Islet precursor cell (in vitro differentiated cells): ENCODE results near the gene CACNG7.
"Not testable (repeated sequence)": the region's sequence is repeated elsewhere in the genome, so short reads cannot be mapped to it uniquely, and the experiment has no call there.

Source experiments
- DNase-seq: peaks from one replicate; pipeline ENCODE4 v3.0.0-alpha.2; 2018

Gene CACNG7

GRCh38 chr19:53908935-53909415 lies at the start of gene CACNG7:
Gene CACNG7 (plus strand): TSS chr19:53909278. CDS start chr19:53912832, 3,554 bp downstream.
- DNase-seq: no peak

DNA sequence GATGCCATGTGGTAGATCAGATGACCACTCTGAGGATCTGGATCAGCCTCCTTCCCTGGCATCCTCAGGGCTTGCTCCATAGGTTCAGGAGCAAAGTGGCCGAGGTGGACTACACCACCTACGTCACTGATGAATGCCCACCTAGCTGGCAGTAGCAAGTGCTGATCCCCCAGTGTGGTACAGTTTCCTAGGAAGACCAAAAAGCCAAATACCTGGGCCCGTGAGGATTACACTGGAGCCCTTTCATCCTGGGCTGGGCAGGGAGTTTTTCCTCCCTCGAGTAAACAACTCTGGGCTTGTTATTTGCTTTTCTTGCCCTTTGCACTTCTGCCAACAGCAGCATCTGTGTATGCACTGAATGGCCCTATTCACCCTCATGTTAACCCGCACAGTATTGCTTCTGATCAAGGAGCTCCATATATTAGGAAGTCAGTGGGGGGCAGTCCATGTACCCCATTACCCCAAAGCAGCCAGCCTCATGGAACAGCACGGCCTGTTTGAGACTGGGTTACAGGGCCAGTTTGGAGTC lies 44.7 kb upstream of the CACNG7 start:
- DNase-seq: no peak

DNA sequence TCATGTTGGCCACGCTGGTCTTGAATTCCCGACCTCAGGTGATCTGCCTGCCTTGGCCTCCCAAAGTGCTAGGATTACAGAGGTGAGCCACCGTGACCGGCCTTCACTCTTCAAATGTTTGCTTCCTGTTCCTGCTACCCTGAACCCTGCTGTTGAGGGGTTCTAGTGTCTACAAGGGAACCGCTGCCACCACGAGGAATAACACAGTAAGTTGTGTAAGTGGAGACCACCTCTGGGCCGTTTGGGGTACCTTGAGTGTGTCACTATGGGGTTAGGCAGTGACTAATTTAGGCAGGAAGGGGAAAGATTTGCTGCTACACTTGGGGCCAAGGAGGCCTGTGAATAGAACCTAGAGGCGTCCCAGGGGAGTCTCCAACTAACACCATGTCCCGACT lies 43.6 kb upstream of the CACNG7 start:
- DNase-seq: no peak

DNA sequence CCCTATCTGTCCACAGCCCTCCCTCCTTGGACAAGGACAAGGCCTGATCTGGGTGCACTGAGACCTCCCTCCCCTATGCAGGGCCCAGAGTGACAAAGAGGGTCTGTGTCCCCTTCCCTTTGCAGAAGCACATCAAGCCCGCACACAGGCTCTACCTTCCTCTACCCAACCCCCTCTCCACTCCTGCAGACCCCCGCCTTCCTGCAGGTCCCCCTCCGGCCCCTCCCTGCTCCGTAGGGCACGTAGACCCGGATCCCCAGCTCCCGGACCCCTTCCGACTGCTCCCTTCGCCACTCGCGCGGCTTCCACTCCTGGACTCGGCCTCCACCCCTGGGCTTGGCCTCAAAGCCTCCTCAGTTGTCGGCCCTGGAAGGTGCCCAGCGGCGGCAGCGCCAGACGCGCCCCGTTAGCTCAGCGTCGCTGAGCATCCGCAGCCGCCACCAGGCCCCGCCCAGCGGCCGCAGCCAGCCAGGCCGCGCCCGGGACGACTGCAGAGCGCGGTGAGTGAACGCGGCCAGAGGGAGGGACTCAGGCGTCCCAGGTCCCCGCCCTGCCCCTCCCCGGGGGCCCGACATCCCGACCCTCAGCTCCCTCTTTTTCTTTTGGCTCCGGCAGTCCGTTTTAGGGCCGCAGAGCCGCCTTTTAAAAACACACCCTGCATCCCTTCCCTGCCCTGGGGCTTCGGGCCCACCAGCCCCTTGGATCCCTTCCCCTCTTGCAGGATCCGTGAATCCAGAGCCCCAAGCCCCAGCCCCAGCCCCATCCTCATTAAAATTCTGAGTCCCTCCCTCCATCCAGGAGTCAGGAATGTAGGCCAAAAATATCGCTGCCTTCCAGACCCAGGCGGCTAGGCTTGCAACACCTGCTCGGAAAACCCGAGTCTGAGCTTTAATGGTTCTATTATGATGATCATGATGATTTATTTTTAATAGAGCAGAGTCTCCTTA lies 42.9 kb upstream of the CACNG7 start:
- peak; percentile 81 for DNase-seq

DNA sequence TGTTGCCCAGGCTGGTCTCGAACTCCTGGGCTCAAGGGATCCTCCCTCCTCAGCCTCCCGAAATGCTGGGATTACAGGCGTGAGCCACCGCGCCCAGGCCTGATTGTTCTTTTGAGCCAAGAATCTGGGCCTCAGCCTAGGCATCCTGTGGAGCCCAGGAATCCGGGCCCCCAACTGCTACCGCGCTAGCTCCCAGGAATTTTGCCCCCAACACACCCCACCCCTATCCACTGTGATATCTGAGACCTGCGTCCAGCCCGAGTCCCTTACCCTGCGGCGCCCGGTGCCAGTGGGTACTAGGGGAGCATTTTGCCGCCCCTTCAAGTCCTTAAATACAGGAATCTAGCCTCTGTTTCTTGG lies 42.2 kb upstream of the CACNG7 start:
- DNase-seq: no peak

GRCh38 chr19:53867225-53868090 lies 41.6 kb upstream of the CACNG7 start, which contains the start of gene MYADM:
Gene MYADM (plus strand): TSS chr19:53867883. CDS start chr19:53873530, 5,647 bp downstream.
- DNase-seq: peak; percentile 100

GRCh38 chr19:53868091-53868891 lies 40.8 kb upstream of the CACNG7 start:
- DNase-seq: peak; percentile 67

- DNase-seq: peak; percentile 97
These were observed 39.9 kb upstream of the CACNG7 start for GRCh38 chr19:53868892-53869804.

- DNase-seq: not testable (repeated sequence)
These were observed 39.1 kb upstream of the CACNG7 start for GRCh38 chr19:53869805-53870484.

DNA sequence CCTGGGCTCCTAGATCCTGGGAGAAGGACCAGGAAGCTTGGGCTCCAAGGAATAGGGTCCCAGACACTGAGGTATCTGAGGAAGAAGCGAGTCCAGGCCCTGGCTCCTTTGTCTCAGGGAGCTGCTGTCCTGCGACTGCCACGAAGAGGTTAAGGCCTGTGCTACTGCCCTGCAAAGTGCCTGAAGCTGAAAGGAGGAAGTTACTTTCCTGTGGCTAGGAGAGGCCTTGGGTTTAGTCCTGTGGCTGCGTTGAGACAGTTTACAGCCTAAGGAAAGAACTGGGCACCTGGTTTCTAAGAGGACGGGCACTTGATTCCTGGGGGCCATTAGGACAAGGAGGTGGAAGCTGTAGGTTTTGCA lies 38.6 kb upstream of the CACNG7 start:
- no peak for DNase-seq

DNA sequence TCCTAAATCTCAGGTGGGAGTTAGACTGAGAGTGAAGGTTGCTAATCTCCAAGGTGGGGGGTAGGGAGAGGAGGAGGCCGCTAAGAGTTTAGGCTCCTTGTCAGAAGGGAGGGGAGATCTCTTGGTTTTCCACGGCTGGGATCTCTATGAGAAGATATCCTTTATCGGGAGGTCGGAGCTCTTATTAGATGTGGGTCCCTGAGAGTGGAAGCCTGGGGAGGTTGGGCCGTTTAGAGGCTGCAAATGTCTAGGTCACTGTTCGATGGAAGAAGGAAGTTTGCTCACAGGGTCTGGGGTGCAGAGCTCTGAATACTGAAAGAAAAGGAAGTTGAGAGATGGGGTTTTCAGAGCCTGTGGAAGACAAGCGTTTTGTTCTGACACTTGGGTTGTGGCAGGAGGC lies 37.6 kb upstream of the CACNG7 start:
- DNase-seq: no peak

DNA sequence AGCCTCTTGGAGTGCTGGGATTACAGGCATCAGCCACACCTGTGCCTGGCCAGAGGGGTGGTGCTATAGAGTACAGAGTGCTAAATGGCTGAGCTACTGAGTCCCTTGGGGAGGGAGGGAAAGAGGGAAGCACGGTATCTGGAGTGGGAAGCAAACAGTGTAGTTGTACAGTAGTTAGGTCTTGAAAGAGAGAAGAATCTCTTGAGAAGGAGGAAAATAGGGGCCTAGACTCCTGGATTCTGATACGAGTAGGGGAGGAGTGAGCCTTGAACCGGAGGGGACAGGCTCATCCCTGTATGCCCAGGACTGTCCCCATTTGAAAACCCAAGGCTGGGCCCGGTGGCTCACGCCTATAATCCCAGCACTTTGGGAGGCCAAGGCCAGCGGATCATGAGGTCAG lies 36.3 kb upstream of the CACNG7 start:
- no peak for DNase-seq

- no peak for DNase-seq
These were observed 35.1 kb upstream of the CACNG7 start for GRCh38 chr19:53873773-53874605.

DNA sequence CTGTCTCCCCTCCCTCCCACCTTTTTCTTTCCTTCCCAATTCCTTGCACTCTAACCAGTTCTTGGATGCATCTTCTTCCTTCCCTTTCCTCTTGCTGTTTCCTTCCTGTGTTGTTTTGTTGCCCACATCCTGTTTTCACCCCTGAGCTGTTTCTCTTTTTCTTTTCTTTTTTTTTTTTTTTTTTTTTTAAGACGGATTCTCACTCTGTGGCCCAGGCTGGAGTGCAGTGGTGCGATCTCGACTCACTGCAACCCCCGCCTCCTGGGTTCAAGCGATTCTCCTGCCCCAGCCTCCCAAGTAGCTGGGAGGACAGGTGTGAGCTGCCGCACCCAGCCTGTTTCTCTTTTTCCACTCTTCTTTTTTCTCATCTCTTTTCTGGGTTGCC lies 34.5 kb upstream of the CACNG7 start:
- no peak for DNase-seq

DNA sequence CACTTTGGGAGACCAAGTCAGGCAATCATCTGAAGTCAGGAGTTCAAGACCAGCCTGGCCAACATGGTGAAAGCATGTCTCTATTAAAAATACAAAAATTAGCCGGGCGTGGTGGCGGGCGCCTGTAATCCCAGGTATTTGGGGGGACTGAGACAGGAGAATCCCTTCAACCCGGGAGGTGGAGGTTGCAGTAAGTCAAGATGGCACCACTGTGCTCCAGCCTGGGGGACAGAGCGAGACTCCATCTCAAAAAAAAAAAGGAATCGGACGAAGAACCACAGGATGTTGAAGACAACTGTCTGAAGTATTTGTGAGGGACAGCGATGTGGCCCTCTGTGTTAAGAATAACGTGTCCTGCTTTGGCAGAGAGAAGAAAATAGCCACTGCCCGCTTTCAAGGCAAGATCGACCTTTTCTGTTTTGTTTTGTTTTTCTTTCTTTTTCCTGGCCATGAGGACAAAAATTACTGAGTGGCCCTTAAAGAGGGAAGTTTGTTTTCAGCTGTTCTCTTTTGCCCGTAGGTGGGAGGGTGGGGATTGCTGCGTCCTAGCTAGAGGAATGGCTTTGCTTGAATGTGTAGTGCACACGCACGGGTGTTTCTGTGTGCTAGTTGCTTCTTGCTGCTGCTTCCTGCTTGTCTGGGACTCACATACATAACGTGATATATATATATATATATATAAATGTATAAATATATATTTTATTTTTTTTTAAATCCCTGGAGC lies 33.3 kb upstream of the CACNG7 start:
- DNase-seq: no peak

- no peak for DNase-seq
These were observed 32.3 kb upstream of the CACNG7 start for GRCh38 chr19:53876651-53877224.

GRCh38 chr19:53877361-53877766 lies 31.7 kb upstream of the CACNG7 start:
- no peak for DNase-seq

DNA sequence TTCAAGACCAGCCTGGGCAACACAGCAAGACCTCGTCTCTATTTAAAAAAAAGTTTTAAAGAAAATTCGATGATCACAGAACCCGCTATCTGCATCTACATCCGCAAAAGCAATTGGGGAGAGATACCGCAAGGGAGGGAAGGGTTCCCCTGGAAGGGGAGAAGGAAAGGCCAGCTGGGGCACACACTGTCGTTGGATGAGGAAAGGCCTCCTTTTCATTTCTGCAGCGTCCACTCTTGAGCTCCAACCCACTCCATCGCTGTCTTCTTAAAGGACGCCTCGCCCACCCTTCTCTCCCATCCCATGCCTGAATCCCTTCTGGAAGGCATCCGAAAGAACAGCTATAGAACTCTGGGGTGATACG lies 30.3 kb upstream of the CACNG7 start:
- no peak for DNase-seq
